ENCODE data around the gene HMX1. TPM values are rescaled to one million over a fixed set of nuclear protein-coding genes. Genes with fewer than 3 reads are reported as not detected.

HMX1 gene
- total and polyA plus RNA-seq, 10 of the 15 experiments (the other 5 are each of a cell fraction or from before 2014, with no cell fraction given) = not detected

GRCh38 chr4:8892556-8893226 is 21.1 kb upstream of the HMX1 start:
- CTCF ChIA-PET = no interaction called here
- intact Hi-C loops (cut with micrococcal nuclease; ENCODE audit: unreplicated experiment) = no loop called here

More at GRCh38 chr4:8892556-8893226, 21.1 kb upstream of the HMX1 start:
- ChIA-PET POLR2A (no interaction called here), RAD21 (ENCODE audit: unreplicated experiment) (no interaction called here), SMC1A (ENCODE audit: uncharacterized antibody, unreplicated experiment) (no interaction called here)
- Histone ChIP-seq H3K79me2 (ENCODE audit: control insufficient read depth, insufficient read depth, low read length) (no peaks in the 10 kb centered on the region), H3K9ac (ENCODE audit: control insufficient read depth, insufficient read depth, low read length) (no peak overlapping the region), H3K27me3 (replicated peaks in 1 of 2; ENCODE audit: control insufficient read depth in 2 of 2, insufficient read depth in 2 of 2, low read length in 1 of 2) (peaks cover 0 to 4% of the 10 kb centered on the region in 2 experiments; a peak in 2 of 4 replicates), H3K36me3 (ENCODE audit: control insufficient read depth in 2 of 2, insufficient read depth in 2 of 2, low read length in 1 of 2) (no peaks in the 10 kb centered on the region), H3K4me1 (ENCODE audit: control insufficient read depth, insufficient read depth, low read length) (no peaks in the 10 kb centered on the region), H3K27ac (ENCODE audit: control insufficient read depth, insufficient read depth) (no peak overlapping the region), H3K4me2 (ENCODE audit: control insufficient read depth, insufficient read depth) (no peak overlapping the region), H3K9me3 (replicated peaks; ENCODE audit: control insufficient read depth, insufficient read depth, low read length) (no peaks in the 10 kb centered on the region; the same call in 2 of the 3 replicates), H2AFZ (ENCODE audit: control insufficient read depth, low read depth, low read length) (no peak overlapping the region), H4K20me1 (ENCODE audit: control insufficient read depth, insufficient read depth) (no peaks in the 10 kb centered on the region), H3K4me3 (no peak overlapping the region)
- ATAC-seq (no peak), DNase-seq (ENCODE audit: low read depth, low spot score) (no peak), FAIRE-seq (no peak)
- TF ChIP-seq BRCA1 (IDR thresholded peaks at IDR 0.05; ENCODE audit: low read depth, low read length) (no peak), WRNIP1 (IDR thresholded peaks at IDR 0.05; ENCODE audit: borderline replicate concordance, low read depth, low read length) (no peak), ZSCAN29 (IDR thresholded peaks at IDR 0.05) (no peak), E2F4 (IDR thresholded peaks at IDR 0.05; ENCODE audit: low read depth, low read length) (no peak), NR2F1 (conservative IDR thresholded peaks at IDR 0.05) (no peak), MXI1 (IDR thresholded peaks at IDR 0.05; ENCODE audit: low read depth, low read length) (no peak), EP300 (IDR thresholded peaks at IDR 0.05; ENCODE audit: borderline replicate concordance in 1 of 2, control insufficient read depth in 1 of 2, low read depth in 2 of 2, low read length in 2 of 2) (no peak), TARDBP (IDR thresholded peaks at IDR 0.05; ENCODE audit: borderline replicate concordance) (no peak), SUPT20H (IDR thresholded peaks at IDR 0.05; ENCODE audit: borderline replicate concordance, control insufficient read depth, low read depth, low read length) (no peak), POLR2A (IDR thresholded peaks at IDR 0.05; ENCODE audit: low read depth, low read length) (no peak), MLLT1 (IDR thresholded peaks at IDR 0.05) (no peak), CUX1 (IDR thresholded peaks at IDR 0.05; ENCODE audit: insufficient replicate concordance, low read depth, low read length) (no peak), MAX (IDR thresholded peaks at IDR 0.05; ENCODE audit: low read depth, low read length) (no peak)
- in situ Hi-C loops (cut with MboI) = no loop called here
- no TSS peak for BruUV-seq (replicated peaks)
- 39% methylated on average over 16 of the region's 73 CpGs for WGBS (ENCODE audit: insufficient coverage, insufficient replicate concordance, low lambda C conversion rate, missing lambda C conversion rate)
